NOMO-1 treated with DMSO at 0.1 percent for 48 hours (cell line): Measurements from ENCODE around the gene FAM168A.
"Not testable (repeated sequence)": the region's sequence is repeated elsewhere in the genome, so short reads cannot be mapped to it uniquely, and the experiment has no call there.

ENCODE experiments used
- DNase-seq: peaks from one replicate; lab custom pipeline; 2025; ENCODE audit not compliant: unreplicated experiment; lab: John Stamatoyannopoulos, UW

Gene FAM168A

DNA sequence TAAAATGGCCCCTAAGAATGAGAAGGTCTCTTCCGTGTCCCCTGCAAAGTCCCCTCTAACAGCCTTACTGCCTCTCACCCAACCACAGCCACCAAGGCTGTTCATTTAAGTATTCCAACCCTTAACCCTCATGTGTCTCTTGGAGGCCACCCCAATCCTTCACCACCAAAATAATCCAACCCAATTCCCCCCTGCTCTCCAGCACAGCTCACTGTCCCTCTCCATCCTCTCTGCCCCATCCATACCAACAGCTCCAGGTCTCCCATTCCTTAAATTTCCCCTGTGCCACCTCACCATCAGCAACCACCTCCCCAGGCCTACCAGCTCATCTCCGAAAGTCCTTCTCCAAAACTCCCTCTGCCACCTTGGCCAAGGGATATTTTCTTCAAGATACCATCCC is 1.4 kb downstream of the FAM168A start:
- no peak for DNase-seq

DNA sequence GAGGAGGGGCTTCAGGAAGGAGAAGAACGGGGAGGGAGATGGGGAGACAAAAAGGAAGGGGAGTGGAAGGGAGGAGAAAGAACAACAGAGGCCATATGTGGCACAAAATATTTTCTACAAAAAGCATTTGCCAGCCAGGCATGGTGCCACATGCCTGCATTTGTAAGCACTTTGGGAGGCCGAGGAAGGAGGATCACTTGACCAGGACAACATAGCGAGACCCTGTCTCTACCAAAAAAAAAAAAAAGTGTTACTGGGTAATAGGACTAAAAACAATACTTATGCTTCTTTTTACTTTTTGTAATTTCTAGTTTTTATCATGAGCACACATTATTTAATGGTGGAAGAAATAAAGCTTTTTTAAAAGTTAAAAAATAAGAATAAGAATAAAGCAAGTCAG is 5.3 kb downstream of the FAM168A start:
- DNase-seq, result no peak

DNA sequence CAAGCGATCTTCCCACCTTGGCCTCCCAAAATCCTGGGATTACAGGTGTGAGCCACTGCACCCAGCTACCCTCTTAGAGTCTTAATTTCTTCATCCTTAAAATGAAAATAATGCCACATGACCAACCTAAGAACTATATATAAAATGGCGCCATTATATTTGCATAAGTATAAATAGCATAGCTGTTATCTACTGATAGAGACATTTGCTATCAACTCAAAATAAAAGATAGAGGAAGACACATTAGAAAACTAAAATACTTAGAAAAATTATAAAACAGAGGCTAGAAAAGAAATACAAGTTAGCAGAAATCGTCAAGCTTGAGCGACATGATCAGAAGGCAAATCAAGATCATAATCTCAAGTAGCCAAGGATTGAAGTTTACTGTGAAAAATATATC is 6.2 kb downstream of the FAM168A start:
- DNase-seq, result no peak

DNA sequence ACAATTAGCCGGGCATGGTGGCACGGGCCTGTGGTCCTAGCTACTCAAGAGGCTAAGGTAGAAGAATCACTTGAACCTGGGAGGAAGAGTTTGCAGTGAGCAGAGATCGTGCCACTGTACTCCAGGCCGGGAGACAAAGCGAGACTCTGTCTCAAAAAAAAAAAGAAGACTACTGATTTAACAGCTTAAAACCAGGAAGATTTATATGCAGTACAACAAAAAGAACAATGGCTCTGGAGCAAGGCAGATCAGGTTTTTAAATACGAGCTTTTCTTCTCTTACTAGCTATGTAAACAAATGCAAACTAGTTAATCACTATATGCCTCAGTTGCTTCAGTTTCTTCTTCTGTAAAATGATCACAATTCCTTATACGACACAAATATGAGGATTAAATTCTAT is 6.9 kb downstream of the FAM168A start:
- DNase-seq, result no peak

DNA sequence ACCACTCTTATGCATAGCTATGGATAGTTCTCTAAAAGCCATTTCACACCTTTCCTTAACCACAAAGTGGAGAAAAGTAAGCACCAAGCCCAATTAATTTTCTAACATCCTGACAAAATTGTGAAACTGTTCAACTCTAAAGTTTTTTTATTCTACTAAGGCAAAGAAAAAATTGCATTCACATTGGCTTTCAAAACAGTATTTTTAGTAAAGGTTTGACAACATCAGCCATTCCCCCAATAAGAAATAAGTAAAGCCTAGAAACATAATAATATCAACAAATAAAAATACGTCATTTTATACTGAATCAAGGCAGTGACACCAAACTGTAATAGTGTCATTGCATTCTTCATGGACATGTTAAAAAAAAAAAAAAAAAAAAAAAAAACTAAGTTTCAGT is 11.1 kb downstream of the FAM168A start:
- DNase-seq, result no peak

DNA sequence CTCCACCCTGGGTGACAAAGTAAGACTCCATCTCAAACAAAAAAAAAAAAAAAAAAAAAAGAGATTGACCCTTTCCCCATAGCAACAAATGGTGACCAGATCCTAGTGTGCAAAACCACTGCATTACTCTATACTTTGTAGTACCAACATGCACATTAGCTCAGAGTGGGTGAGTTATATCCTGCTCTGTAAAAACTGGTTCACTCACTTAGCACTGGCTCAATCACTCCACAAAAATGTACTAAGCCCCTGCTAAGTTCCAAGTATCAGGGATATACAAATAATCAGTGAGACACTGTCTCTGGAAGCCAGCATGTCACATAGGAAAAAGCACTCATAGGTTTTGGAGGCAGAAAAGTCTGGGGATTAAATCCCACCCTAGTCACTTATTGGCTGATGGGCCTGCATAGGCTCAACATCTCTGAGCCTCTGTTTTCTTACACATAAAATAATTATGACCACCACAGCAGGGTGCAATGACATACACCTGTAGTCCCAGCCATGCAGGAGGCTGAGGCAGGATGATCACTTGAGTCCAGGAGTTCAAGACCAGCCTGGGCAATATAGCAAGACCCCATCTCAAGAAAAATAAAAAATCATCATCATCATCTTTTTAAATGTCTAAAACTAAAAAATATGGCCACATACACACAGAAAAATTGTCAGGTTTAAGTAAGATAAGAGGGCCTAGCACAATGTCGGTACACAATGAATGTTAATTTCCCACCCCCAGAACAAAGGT is 11.9 kb downstream of the FAM168A start:
- DNase-seq, result no peak

DNA sequence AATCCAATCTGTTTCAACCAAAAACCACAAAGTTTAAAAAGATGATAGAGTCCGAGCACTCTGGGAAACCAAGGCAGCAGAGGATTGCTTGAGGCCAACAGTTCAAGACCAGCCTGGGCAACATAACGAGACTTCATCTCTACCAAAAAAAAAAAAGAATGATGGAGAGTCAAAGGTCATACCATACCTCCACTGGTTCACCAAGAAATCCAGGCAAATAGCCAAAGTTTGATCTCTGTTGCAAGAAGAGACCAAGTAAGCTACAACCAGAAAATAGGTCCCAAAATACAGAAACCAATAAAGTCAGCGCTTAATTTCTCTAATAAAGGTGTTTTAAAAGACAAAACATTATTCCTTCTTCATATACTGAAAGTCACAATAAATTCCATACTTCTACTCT is 13.1 kb downstream of the FAM168A start:
- no peak for DNase-seq

DNA sequence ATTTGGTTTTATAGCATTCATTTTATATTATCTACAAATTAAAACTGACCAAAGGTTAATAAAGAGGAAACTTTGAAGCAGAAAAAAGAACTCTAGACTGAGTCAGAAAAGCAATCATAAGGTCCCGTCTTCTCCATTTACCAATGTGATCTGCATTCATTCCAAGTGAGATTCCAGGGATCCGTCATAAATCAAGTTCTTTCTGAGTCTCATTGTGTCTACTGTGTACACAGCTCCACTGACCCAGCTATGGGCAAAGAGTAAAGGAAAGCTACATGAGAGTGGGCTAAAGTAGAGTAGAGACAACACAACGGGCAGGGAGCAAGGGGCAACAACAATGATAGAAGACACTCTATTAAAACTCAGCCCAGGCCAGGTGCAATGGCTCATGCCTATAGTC is 15.3 kb downstream of the FAM168A start:
- DNase-seq, result no peak

DNA sequence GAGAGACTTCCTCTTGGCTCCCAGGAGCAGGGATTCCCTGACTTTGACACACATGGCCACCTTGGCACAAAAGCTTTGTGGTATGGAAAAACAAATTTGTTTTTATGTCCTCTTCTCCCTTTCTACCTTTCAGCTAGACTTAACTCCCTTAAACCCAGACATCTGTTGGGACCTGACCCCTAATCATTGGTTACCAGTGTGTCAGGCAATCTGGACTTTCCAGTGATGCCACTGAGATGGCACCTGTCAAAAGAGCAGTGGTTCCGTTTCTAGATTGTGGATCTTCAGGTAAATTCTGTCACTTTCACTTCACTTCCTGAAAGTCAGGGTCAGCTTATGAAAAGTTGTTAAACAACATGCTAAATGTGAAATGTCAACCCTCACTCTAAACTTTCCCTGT is 17.2 kb downstream of the FAM168A start:
- DNase-seq, result not testable (repeated sequence)

DNA sequence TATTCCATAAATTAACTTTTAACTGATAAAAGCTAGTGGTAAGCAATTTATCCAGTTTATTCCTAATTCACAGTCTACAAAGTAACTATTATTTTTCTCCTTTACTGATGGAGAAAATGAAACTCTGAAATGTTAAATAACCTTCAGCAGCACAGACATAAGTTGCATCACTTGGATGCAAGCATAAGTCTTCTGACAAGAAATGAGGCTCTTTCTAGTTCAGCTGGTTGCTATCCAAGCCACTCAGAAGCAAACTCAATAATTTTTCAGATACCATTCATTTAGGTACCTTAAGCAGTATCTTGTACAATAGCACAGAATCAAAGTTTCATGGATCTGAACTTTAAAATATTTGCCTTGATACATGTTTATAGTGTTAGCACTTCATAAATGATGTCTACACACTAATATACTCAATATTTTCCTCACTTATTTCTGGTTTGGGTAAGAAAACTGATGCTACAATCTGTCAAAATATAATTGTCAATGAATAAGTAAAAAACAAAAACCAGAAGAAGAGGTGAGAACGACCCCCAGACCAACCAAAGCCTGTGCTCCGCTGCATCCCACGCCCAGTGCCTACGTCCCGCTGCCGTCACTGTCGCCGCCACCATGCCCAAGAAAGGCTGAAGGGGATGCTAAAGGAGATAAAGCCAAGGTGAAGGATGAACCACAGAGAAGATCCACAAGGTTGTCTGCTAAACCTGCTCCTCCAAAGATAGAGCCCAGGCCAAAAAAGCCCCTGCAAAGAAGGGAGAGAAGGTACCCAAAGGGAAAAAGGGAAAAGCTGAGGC is 18.1 kb downstream of the FAM168A start:
- DNase-seq, result no peak

DNA sequence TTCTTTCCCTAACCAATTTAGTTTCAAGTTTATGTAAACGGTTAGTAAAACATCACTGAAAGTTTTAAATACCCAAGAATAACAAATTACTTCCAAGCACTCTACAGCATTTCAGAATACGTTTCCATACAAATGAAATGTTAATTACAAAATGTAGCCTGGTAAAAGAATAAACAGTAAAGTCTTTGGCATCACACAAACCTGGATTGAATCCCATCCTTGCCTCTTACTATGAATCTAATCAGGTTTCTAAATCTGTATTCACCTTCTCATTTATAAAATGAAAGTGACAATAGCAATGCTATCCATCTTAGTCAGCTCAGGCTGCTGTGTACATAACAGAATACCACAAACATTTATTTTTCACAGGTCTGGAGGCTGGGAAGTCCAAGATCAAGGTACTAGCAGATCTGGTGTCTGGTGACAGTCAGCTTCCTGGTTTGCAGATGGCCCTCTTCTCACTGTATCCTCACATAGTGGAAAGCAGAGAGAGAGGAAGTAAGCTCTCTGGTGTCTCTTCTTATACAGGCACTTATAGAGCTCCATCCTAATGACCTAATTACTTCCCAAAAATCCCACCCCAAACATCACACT is 19.2 kb downstream of the FAM168A start:
- peak; percentile 14 for DNase-seq

DNA sequence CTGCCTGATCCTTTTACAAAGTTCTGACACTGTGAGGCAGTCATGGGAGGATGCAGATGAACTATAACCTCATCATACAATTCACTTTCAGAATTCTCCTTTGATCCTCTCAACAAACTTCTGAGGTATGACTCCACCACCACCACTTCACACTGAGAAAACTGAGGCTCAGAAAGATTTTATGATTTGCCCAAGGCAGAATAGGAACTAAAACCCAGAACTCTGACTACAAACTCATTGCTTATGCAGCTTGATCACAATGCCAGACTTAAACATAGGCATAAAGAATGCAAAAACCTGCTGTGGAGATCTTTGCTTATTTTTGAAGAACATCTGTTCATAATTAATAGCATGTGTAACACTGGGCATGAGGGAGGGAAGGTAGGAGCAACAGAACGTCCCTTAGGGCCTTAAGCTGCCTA is 20.4 kb downstream of the FAM168A start:
- DNase-seq, result no peak

DNA sequence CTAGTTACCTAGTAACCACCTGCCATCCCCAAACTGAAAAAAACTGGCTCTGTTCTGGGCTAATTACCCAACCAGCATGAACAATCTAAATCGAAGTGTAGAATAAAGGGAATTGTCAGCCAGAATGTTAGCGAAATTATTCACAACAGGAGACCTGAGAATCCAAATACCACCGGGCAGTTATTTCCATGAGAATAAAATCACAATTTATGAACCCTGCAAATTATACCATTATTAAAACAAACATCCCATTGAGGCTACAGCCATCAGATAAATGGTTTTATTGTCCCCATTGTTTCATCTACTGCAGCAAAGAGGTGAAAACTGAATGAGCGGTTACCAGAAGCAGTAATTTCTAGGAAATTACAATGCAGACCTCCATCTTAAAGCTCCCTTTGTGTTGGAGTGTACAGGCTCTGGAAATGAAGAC is 21.7 kb downstream of the FAM168A start:
- DNase-seq, result no peak

DNA sequence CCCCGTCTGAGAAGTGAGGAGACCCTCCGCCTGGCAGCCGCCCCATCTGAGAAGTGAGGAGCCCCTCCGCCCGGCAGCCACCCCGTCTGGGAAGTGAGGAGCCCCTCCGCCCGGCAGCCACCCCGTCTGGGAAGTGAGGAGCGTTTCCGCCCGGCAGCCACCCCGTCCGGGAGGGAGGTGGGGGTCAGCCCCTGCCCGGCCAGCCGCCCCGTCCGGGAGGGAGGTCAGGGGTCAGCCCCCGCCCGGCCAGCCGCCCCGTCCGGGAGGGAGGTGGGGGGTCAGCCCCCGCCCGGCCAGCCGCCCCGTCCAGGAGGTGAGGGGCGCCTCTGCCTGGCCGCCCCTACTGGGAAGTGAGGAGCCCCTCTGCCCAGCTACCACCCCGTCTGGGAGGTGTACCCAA is 25.9 kb downstream of the FAM168A start:
- not testable (repeated sequence) for DNase-seq

DNA sequence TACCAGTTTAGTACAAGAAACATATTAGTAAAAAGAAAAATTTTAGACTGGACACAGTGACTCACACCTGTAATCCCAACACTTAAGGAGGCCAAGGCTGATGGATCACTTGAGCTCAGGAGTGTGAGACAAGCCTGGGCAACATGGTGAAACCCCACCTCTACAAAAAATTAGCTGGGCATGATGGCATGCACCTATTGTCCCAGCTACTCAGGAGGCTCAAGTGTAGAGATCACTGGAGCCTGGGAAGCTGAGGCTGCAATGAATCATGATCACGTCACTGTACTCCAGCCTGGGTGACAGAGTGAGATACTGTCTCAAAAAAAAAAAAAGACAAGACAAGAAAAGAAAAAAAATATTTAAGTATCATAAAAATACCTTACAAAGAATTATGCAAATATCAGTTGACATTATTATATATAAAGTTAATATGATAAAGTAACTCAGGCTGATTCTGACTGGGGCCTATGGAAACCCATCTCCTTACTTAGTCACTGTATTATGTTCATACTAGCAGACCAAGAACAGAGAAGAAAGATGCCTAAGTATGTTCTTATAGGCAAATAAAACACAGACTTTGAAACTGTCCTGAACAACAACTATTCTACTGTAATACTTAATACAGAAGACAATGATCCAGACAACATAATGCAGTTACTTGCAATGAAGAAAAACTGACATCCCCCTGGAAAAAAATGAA is 27.3 kb downstream of the FAM168A start:
- no peak for DNase-seq

DNA sequence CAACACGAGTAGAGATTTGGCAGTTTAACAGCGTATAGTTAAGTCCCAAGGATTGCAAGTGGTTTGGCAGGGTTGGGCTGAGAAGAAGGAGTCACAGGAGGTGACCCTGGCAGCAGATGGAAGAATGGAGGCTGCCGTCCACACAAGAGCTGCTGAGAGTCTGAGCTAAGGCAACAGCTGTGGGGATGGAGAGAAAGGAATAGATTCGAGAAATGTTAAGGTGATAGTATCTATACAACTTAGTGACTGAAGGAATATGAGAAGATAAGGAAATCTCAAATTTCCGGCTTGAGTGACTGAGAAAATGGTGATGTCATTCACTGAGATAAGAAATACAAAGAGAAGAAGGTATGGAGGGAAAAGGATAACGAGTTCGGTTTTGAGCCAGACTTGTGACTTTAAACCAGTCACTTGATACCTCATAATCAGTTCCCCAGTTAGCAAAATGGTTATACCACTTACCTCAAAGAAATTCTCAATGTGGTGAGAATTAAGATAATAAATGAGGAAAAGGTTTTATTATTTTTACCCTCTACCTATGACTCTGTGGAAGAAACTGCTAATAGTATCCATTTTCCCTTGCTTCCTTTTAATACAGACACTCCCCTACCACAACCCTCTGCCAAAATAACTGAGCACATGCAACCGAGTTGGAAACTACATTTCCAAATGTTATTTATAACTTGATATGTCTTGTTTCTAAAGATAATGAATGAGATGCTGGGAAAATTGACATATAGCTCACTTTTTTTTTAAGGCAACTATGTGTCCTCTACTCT is 30.7 kb downstream of the FAM168A start:
- no peak for DNase-seq

DNA sequence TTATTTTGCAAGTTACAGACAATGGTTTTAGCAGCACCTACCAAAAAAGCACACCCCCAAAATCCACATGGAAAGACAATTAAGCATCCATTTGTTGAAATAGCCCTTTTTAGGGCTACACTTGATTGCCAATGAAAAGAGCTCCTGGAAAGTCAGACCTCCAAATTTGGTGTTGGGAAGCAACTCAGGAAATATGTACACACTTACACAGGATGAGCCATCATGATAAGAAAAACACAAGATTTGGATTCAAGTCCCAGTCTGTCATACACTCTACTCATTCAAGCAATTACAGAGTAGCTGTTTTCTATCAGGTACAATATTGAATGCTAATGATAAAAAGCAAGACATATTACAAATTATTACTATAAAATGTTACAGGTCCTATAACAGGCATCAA is 31.5 kb downstream of the FAM168A start:
- DNase-seq, result no peak

DNA sequence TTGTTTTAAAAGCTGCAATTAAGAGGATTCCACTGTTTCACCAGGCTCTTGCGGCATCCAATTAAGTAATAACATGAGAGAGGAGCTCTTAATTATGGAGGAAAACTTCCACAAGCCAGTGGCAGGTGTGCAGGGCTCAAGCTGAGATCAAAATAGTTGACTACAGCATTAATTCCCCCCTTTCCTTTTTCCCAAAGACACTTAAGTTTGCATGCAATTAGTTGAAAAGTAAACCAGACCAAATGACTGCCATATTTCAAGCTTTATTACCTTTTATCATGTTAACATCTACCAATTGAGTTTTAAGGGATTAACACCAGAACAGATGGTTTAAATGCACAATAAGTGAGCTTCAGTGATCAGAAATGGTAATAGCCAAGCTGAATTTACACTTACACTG is 32.1 kb downstream of the FAM168A start:
- no peak for DNase-seq

DNA sequence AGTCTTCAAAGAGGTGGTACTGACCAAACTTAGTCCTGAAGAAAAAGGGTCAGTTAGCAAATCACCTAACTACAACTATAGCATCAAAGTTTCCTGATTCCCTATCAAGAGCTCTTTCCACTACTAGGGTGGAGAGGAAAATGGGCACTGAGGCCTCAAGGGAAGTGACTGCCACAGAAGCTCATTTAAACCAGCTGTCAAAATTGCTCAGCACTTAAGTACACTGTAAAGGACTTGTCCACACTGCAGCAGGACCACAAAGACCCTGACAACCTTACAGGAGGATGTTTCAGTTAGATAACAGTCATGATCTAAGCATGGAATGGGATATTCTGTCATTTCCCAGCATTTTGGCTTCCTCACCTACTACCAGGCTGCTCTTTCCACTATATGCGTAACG is 33.0 kb downstream of the FAM168A start:
- DNase-seq, result no peak

DNA sequence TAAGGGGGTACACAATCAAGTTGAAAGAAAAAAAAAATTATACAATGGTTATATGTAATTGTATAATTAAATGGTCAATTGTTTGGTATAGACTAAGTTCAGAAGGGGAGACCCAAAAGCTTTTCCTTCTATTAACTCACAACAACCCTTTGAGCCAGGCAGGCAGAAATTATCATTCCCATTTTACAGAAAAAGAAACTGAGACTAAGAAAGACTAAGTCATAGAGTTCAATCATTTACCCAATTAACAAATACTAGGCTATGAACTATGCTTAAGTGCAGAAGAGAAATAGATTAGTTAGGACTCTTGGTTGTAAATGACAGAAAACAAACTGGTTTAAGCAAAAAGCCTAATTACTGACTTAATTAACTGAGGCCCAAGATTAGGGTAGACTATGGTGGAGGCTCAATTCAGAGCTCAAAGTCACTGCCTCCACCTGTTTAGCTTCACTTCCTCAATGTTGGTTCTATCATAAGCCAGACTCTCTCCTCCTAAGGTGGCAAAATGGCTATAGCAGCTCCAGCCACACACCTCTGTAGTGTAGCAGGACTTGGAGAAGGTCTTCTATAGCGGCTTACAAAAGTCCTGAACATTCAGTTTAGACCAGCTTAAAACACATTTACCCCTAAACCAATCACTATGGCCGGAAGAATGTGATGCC is 34.2 kb downstream of the FAM168A start:
- DNase-seq, result peak; percentile 3
